NCI-H460 (cell line): ENCODE measurements around the gene PNMT. TPM values are rescaled to one million over a fixed set of nuclear protein-coding genes. Genes with fewer than 3 reads are reported as not detected.

Source experiments
- DNase-seq: peaks from one replicate; pipeline ENCODE4 v3.0.0-alpha.2; 2016; ENCODE audit warnings: low read depth; ENCODE audit errors: extremely low read depth
- polyA plus RNA-seq: library from polyadenylated mRNA; depleted of rRNA; stranded (reverse); fragments of >200 nt; gene quantifications from 2 replicates; pipeline ENCODE4 v1.2.3, GENCODE V29; 2014; cell fraction: nucleus; rRNA removed
- total RNA-seq: library from RNA; depleted of rRNA; stranded (reverse); fragments of >200 nt; shearing (Covaris generic); gene quantifications from 2 replicates; pipeline ENCODE4 v1.2.3, GENCODE V29; 2014; rRNA removed

The PNMT gene, protein sequence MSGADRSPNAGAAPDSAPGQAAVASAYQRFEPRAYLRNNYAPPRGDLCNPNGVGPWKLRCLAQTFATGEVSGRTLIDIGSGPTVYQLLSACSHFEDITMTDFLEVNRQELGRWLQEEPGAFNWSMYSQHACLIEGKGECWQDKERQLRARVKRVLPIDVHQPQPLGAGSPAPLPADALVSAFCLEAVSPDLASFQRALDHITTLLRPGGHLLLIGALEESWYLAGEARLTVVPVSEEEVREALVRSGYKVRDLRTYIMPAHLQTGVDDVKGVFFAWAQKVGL
- total RNA-seq: not detected in 2 replicates
- polyA plus RNA-seq: not detected in 2 replicates

DNA sequence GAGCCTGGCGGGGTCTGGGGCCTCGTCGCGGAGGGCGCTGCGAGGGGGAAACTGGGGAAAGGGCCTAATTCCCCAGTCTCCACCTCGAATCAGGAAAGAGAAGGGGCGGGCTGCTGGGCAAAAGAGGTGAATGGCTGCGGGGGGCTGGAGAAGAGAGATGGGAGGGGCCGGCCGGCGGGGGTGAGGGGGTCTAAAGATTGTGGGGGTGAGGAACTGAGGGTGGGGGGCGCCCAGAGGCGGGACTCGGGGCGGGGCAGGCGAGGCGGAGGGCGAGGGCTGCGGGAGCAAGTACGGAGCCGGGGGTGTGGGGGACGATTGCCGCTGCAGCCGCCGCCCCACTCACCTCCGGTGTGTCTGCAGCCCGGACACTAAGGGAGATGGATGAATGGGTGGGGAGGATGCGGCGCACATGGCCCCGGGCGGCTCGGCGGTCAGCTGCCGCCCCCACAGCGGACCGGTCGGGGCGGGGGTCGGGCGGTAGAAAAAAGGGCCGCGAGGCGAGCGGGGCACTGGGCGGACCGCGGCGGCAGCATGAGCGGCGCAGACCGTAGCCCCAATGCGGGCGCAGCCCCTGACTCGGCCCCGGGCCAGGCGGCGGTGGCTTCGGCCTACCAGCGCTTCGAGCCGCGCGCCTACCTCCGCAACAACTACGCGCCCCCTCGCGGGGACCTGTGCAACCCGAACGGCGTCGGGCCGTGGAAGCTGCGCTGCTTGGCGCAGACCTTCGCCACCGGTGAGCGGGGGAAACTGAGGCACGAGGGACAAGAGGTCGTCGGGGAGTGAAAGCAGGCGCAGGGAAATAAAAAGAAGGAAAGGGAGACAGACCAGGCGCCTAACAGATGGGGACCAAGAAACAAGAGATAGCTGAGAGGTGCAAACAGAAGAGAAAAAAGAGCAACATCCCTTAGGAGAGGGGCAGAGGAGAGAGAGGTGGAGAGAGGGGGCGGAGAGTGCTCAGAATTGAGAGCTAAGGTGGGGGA lies at the start of gene PNMT:
Gene PNMT, plus strand, starts transcription at position 509 of the 980 bp plus-strand sequence. Its CDS starts 23 bp downstream, at position 532.
- DNase-seq: peak; percentile 59

DNA sequence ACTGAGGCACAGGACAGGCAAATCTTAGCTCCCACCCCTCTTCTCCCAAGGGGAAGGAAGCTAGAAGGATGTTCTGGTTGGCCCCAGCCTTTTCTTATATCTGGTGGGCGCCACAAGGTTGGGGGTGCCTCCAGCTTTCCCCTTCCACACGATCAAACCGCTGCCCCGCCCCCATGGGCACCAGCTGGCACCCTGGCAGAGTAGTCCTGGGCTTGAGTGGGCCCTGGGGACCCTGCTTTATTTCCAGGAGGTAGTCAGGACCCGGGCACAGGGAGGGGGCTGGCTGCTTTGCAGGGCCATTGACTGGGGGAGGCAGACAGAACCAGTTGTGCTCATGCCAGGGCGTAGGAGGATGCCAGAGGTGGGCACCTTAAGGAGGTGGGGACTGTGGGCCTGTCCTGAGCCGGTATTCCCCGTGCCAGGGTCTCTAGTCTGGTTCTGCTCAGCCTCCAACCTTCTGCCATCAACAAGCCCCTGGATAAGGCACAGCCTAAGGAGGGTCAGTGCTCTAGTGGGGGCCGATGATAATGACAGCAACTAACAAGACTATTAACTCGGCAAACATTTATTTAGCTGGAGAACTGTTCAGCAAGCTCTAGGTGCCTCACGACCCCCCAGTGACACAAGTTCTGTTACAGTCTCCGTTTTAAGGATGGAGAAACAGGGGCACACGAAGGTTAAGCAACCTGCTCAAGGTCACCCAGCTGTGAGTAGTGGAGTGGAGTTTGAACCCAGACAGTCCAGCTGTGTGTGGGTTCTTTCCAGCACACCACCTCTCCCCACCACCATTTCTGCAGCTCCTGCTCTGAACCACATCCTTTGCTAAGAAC lies 49.1 kb upstream of the PNMT start:
- no peak for DNase-seq

DNA sequence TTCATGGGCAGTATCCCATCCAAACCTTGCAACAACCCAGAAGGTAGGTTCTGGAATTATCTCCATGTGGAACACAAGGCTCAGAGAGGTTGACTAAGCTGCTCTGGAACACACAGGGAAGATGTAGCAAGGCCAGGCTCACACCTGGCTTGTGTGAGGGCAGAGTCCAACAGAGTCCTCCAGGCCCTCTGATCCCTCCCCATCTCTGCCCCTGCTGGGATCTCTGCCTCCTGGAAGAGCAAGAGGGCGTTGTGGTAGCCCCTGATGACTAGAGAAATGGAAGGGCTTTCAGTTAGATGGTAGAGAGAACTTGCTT lies 48.5 kb upstream of the PNMT start:
- no peak for DNase-seq

DNA sequence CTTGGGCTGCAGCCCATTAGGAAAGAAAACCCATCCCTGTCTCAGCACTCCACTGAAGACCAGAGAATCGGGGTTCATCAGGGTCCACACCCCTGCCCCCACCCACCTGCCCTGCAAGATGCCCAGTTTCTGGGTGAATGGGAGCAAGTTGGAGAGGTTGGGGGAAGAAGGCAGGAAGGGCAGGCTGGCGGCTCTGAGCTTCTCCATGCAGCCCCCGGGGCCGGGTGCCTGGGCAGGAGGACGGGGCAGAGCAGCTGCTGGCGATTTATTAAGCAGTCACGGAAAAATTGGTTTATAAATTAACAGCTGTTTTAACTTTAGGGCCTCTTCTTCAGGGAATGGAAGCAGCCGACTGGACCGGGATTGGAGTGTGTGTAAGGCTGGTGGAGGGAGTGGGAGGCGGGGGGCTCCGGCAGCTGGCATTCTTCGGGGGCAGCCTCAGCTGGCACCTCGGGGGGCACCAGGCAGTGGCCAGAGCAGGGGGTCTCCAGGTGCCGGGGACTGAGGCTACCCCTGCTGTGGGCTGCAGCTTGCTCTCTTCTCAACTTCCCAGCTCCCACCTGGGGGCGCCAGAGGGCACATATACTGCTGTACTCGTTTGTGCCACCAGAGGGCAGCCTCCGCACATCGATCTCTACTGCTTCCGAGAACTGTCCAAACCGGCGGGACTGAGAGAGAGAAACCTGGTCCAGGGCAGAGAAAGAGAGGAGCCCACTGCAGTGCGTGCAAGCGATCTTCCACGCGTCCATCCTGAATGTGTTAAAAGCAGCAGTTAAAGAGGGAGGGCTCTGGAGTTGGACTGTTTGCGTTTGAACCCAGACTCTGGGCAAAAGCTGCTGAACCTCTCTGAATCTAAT lies 46.5 kb upstream of the PNMT start:
- DNase-seq: peak; percentile 84

DNA sequence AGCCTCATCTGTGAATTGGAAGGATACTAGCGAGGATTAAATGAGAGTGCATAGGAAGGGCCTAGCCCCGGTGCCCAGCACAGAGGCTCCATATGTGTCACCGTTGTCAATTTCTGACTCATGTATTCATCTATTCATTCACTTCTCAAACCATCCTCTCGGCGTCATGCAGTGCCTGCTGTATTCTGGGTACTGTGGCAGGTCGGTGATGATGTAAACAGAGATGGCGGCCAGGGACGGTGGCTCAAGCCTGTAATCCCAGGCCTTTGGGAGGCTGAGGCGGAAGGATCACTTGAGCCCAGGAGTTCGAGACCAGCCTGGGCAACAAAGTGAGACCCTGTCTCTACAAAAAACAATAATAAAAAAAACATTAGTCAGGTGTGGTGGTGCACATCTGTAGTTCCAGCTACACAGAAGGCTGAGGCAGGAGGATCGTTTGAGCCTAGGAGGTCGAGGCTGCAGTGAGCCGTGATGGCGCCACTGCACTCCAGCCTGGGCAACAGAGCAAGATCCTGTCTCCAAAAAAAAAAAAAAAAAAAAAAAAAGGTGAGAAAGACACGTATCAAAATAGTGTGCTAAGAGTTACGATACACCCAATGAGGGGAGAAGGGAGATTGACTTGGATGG lies 45.8 kb upstream of the PNMT start:
- DNase-seq: peak; percentile 31

DNA sequence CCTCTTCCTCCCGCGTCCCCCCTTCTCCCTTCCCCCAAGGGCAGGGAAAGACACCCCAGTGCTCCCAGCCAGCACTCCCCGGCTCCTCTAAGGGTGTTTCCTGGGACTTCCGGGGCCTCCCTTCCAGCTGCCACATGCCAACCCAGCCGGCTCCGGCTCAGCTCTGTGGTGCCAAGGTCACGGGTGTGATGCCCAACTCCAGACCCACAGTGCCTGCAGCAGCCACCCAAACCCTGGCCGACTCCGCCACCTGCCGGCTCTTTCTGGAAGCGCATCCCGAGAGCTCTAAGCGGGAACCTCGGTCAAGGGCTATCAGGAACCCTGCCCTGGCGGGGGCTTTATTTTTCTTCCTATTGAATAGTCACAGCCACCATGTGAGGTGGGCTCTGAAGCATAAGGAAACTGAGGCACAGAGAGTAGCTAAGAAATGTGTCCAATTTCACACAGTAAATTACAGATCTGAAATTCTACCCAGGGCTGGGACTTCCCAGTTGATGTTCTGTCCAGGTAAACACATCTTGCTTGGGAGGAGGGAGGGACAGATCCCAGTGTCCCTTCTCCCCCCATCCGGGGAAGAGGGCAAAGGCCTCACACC lies 44.8 kb upstream of the PNMT start:
- peak; percentile 77 for DNase-seq

DNA sequence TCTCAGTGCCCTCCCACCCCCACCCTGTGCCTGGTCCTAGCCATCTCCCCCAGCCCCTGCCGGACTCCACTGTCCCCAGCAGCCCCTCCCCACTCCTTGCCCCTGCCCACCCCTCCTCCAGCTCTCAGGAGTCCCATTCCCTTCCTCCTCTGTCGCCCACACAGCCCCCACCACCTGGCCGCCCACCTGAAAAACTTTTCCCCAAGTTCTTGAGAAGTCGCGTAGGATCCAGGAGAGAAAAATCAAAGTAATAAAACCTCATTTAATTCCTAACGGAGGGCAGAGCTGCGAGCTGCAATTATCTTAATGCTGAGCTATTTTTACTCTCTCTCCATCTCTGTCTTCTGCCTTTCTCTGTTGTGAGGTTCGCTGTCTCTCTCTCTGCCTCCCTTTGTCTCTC lies 43.9 kb upstream of the PNMT start:
- DNase-seq: no peak

DNA sequence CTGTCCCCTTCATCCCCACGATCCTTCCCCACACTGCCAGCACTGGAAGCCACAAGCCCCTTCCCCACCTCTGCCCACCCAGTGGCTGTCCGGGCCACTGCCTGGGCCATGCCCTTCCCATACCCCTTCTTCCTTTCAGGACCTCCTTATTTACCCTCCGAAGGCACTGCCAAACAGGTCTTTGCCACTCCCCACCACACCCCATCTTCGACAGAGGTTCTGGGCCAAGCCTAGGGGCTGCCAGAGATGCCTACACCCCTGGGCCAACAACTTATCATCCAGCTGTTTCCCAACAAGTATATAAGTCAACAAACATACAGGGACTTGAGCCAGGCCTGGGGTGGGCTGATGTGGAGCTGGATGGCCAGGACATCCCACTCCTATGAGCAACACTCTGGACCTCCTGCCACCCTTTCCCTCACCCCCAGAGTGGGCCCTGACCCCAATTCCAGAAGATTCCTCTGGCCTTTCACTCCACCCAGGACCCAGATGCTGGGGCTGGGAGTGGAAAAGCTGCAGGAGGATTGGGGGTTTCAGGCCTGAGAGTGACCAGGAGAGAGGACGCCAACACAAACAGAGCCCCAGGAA lies 43.0 kb upstream of the PNMT start:
- no peak for DNase-seq

DNA sequence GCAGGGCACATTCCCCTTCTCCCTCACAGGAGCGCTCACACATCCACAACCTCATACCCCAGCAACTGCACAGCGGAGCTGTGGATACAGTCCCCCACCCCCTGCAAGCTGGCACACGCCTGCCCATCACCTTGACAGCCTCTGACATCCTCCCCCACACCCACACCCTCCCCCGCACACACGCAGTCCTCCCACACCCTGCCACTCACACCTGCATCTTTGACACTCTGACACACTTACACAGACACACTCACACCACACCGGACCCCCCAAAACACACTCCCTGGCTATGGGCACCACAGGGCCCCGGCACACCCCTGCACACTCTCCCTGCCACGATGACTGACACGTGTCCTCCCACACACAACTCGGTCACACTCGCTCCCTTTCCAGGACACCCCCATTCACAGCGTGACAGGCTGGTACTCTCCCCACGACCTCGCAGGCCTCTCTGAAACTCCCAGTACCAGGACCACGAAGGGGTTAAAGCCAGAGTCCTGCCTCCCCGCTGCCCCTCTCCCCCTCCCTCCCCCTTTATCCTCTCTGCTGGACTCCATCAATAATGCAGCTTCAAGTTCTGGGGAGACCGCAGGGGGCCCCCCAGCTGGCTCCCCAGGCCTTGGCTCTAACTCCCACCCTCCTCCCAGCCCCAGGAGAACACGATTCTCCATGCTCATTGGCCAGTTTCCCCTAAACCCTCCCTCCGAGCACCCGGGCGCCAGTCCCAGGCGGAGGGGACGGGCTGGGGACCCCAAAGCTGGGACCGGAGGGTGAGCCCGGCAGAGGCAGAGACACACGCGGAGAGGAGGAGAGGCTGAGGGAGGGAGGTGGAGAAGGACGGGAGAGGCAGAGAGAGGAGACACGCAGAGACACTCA lies 41.8 kb upstream of the PNMT start, which contains the start of gene PPP1R1B:
Gene PPP1R1B, plus strand, starts transcription at position 782 of the 876 bp plus-strand sequence. CDS start 441 bp downstream, outside the sequence.
- DNase-seq: no peak

DNA sequence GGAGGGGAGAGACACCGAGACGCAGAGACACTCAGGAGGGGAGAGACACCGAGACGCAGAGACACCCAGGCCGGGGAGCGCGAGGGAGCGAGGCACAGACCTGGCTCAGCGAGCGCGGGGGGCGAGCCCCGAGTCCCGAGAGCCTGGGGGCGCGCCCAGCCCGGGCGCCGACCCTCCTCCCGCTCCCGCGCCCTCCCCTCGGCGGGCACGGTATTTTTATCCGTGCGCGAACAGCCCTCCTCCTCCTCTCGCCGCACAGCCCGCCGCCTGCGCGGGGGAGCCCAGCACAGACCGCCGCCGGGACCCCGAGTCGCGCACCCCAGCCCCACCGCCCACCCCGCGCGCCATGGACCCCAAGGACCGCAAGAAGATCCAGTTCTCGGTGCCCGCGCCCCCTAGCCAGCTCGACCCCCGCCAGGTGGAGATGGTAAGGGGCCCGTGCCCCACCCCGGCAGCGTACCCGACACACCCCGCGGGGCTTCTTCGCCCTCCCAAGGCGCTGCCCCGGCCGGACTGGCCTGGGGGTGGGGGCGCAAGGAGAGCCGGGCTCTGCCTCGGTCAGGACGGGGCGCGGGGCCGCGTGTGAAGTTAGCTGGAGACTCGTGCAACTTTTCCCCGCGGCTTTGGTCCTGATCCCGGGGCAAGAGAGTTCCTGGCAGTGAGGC lies 41.1 kb upstream of the PNMT start:
- DNase-seq: no peak

DNA sequence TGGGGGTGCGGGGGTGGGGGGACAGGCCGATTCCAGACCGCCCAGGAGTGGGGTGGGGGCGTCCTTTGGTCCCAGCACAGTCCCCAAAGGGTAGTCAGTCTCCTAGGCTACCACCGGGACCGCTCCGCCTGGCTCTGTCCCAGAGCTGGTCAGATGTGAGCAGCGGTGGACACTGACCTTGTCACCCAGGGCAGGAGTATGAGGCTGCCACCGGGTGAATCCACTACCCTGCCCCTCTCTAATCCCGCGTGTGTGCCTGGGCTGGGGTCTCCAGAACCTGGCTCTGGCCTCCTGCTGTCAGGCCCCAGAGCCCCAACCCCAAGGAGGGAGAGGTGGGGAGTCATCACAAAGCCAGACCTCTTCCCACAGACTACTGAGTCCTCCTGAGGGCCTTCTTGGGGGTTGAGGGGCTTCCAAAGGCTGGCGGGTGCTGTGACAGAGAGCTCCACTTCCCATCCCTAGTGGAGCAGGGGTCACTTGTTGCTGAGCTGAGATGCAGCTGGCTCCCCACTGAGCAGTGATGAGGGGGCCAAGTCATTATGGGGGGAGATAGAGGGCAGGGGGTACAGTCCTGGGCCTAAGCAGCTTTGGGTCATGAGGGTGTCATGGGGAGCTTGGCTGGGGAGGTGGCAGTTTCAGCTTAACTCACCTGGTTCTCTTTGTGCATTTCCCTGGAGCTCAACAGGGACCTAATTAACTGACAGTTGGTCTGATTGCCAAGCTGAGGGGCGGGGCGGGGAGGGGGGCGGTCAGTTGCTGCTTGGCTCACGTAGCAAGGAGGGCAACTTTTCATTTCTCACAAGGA lies 40.3 kb upstream of the PNMT start:
- DNase-seq: no peak

DNA sequence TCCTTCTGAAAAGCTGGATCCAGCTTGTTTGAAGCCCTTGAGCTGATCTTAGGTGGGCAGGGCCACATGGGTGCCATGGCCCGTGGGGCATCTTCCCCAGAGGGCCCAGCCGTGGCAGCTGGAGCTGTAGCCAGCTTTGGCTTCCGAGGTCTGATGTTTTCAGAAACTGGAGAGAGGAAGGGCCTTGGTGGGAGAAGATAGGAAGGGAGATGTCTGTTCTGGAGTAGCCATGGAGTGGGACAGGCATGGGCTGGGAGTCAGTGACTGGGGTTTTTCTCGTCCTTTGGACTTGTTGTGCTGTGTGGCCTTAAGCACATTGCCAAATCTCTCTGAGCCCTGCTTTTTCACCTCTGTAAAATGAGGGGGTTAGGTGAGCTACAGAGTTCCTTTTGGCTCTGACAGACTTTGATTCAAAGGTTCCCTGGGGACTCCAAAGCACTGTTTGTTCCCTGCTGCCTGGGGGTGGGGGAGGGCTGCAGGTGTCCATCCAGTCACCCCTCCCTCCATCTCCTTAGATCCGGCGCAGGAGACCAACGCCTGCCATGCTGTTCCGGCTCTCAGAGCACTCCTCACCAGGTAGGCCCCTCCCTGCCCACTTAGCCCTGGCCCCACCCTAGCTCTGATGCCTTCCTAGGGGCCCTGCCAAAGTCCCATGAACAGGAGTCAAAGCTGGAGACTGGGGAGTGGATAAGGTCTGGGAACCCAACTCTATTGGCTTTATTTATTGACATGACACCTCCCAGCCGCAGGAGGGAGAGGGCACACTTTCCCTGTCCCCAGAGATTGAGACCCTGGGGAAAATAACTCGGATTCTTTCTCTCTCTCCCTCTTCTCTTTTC lies 39.4 kb upstream of the PNMT start:
- DNase-seq: no peak

DNA sequence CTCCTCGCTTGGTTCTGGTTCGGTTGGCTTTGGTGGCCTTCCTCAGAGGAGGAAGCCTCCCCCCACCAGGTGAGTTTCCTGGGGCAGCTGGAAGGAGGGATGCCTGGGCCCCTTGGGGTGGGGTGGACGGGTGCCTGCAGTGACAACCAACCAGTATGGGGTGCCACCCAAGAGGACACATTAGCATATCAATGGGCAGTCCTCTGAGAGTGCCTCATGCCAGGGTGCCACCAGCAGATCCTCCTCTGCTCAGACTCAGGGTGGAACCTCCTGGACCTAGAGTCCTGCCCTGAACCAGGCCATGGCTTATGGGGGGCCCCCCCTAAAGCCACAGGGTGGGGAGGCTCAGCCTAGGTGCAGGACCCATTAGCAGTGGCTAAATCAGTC lies 38.8 kb upstream of the PNMT start:
- DNase-seq: no peak

DNA sequence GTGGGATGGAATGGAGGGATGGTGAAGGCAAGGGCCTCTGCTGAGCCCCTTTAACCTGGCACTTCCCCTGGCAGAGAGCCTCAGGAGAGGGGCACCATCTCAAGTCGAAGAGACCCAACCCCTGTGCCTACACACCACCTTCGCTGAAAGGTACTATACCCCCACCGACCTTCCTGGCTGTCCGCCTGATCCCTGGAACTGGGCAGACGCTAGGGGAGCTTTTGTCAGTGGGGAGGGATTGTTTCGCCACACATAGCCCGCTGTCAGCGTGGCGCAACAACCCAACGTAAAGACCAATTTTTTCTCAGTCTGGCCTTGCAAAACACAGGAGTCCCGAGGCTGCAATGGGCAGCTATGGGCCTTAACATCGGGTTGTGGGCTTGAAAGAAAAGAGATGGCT lies 38.4 kb upstream of the PNMT start:
- DNase-seq: no peak

DNA sequence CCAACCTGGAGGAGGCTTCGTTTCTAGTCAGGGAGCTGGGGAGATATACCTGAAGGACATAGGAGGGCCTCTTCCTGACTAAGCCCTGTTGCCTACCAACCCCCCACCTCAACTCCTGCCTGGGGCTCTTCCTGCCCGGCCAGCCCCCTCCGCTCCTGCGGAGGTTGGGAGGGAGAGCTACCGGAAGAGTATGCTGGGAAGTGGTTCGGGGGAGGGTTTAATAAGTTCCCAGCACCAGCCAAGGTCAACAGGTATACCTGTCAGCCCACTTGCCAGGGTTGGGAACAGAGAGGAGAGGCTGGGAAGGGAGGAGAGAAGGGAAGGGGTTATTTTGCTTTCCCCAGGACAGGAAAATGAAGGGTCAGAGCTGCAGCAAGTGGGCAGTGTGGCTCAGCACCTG lies 36.9 kb upstream of the PNMT start:
- no peak for DNase-seq
